Endometrium (tissue), 2 donors: ENCODE measurements around the gene CREBBP.
"Not testable (repeated sequence)": the region's sequence is repeated elsewhere in the genome, so short reads cannot be mapped to it uniquely, and the experiment has no call there.

ENCODE experiments used
- FAIRE-seq: peaks from 2 replicates; lab custom pipeline; 2012; peaks lifted over from hg19 to GRCh38; lab: Jason Lieb, UNC
- donor health status: control.
- donor health status: control.

Gene CREBBP

DNA sequence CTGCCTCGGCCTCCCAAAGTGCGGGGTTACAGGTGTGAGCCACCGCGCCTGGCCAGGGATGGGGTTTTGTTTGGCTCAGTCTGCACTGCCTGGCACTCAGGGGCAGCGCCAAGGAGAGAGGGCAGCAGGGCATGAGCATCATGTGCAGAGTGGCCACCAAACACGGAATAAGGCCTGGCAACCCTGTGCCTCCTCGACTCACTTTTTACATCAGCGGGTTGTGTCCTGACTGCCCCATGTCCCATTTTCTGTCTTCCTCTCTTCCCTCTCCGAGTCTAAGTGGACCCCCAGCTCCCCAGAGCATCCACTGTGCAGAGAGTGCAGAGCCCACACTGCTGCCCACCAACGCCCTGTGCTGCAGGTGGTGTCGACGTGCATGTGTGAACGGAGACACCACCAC is 145.0 kb downstream of the CREBBP start:
- FAIRE-seq, result no peak

DNA sequence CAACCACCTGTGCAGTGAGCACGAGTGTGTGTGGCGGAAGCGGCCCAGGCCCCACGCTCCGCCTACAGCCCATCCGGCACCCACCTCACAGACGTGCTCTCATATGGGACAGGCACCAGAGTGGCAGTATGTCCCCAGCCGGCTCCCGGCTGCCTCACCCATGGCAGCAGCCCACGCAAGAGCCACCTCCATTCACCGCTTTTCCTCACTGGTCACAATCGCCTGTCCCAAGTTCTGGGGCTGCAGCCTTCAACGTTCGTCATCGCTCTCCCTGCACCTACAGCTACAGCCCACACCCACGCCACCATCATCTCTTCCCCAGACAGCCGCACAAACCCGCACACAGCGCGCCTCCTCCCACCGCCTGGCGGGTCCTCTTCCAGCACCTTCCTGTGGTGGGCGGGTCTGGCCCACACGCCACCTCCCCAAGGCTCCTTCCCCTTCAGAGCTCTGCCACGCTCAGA is 145.7 kb downstream of the CREBBP start:
- FAIRE-seq, result no peak

DNA sequence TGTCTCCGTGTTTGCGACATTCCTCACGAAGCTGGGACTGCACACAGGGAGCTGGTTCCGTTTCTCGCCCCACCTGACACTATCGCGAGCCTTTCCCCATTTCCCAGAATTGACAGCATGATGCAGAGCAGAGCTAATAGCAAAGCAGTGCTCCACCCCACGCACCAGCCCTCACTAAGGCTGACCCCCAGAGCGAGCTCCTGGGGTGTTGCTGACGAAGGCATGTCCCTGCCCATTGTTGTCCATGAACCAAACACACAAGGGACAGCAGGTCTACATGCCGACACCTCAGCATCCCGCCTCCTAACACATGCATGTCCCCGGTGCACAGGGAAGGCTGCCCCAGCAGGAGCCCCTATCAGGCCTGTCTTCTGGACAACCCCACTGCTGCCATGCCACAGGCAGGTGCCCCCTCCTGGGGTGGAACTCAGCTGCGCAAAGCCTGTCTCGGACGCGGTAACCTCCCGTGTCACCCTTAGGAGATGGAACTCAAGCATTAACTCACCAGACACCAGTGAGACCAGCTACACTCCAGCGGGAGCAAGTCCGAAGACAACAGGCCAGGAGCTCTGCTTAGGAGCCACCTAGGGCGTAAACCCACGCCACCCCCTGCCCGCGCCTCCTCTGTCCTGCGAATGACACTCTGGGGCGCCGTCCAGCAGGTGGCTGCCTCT is 146.3 kb downstream of the CREBBP start:
- FAIRE-seq, result no peak

DNA sequence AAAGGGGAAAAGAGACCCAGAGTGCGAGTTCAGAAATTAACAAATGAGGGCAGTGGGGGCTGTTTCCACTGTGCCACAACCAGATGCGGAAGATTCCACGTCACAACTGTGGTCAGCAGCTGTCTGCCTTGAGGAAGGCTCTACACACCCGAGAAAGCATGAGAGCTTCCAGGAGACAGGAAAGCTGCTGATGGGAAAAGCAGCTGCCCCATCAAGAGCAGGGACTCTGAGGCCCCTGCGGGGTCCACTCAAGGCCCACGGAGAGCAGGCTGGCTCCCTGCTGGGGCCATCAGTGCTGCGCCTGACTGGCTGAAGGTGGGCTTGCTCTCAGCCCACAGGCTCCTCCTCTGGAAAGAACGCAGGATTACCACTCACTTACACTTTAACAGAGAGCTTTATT is 148.3 kb downstream of the CREBBP start:
- no peak for FAIRE-seq

DNA sequence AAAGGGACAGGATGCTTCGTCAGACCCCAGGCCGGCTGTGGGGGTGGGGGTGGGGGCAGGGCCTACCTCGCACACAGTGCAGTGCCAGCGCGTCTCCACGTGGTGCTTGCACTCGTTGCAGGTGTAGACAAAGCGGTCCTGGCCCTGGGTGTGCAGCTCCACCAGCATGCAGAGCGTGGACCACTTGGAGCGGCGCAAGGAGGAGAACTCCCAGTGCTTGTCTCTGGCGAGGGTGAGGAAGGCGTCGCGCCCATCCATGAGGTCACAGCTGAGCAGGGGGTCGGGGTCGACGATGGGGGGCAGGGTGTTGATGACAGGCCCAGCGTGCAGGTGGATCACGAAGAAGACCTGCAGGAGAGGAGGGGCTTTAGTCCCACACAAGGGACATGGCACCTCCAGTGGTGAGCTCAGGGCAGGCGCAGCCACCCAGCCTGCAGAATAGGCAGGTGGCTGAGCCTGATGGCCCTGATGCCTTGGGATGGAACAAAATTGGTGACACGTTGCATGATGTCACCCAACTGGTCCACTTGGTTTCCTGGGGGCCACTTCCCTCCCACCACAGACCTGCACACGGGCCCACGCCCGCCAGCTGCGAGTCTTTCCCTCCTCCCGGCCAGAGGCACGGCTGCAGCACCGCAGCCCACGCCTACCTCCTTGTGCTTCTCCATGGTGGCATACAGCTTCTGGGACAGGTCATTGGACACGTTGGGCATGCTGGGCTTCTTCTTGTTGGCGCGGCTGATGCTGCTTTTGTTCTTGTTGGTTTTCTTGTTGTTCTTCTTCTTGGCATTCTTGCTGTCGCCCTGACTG is 149.2 kb downstream of the CREBBP start:
- FAIRE-seq, result no peak

DNA sequence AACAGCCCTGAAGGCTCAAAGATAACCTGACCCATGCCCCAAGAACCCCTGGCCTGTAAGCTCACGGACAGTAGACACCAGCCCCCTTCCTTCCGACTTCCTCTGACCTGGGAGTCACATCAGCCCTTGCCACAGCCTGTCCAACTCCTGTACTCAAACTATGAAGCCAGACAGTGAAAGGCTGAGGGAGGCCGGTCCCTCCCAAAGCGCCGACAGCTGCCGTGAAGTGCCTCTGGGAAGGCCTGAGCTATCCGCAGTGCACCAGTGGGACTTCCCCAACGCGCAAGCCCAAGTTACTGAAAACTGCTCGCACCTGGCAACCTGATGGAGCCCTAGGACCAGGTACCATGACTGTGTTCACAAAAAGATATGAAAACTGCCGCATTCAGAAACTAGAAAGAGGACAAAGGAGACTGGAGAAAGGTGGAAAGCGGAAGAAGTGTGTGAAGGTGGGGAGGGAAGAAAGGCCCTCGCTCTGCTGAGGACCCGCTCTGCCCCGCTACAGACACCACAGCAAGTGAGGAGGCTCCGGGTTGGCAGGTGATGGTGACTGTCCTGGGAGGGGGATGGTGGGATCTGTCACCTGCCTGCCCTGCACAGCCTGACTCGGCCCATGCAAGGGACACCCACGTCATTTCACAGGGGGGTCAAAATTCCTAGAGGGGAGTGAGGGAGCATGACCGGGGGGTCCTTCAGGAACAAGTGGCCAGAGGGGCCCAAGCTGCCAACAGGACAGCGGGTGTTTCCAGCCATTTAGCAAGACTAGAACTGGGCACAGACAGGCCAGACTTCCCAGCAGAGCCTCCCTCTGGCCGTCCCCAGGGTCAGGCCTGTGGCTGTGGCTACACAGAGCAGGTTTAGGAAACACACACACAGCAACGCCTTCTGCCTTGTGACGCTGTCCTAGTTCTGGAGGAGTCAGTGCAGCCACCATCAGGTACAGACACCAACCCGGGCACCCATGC is 150.1 kb downstream of the CREBBP start:
- FAIRE-seq, result no peak

DNA sequence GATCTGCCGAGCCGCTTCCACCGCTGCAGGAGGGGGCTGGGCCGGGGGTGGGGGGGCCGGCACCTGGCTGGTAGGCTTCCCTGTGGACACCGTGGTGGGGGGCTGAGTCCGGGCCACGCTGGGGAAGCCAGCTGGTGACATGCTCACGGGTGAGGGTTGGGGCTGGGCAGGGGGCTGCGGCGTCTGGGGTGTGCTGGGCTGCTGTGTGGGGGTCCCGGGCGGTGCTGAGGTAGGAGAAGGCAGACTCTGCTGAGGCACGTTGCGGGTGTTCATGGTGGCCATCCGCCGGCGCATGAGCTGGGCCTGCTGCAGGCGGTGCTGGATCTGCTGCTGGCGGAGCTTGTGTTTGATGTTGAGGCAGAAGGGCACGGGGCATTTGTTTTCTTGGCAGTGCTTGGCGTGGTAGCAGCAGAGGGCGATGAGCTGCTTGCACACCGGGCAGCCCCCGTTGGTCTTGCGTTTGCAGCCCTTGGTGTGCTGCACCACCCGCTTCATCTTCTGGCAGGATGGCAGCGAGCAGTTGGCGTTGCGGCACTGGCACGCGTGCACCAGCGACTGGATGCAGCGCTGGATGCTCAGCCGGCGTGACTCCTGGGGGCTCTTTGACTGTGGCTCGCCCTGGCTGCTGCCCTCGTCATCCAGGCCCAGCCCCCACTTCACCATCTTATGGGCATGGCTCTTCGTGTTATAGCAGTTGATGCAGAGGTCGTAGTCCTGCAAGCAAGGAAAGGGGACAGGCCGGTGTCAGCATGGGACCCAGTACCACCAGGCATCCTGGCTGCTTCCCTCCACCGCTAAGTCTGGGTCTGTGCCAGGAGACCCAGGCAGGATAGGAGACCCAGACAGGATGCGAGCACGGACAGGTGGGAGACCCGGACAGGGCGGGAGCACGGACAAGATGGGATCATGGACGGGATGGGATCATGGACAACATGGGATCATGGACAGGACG is 151.1 kb downstream of the CREBBP start:
- FAIRE-seq, result no peak

DNA sequence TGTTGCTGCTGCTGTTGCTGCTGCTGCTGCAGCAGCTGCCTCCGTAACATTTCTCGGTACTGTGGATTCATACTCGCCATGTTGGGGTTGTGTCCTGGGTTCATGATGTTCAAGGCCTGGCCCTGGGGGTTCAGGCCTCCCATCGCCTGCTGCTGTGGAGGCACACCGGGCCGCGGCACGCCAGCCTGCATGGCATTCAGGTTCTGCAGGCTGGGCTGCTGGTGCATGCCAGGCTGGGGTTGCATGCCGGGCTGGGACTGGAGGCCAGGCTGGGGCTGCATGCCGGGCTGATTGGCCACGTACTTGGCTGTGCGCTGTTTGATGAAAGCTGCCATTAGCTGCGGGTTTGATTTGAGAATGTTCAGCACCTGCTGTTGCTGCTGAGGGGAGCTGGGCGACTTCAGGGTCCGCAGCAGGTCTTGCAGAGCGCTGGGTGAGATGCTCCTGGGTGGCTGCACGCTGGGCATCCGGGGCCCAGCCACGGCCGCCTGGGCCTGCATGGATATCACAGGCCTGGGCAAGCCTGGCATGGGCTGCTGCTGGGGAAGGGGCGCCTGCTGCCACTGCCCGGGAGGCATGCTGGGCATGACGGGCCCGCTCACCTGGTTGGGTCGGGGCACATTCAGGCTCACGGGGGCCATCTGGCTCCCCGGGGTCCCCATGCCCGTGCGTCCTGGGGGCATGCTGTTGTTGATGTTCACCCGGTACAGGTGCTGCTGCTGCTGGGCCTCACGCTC is 151.9 kb downstream of the CREBBP start:
- FAIRE-seq, result no peak

DNA sequence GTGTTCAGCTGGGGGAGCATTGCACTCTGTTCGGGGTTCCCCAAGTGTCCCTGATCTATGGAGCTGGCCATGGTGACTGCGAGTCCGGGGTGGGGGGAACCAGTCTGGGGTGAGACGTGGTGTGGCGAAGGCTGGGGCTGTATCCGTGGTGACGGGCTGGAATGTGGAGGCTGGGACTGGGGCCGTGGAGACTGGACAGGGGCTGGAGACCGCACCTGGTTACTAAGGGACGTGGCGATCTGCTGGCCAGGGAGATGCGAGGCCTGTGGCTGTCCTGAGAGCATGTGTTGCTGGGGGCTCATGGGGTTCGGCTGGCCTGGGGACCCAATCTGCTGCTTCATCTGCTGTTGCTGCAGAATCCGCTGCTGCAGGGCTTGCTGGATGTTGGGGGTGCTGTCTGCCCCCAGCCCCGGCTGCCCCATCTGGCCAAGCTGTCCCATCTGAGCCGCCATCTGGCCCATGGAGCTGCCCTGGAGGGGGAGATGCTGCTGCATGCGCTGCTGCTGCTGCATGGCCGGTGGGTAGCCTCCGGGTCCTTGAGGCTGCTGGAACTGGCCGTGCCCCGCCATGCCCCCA is 152.6 kb downstream of the CREBBP start:
- no peak for FAIRE-seq

DNA sequence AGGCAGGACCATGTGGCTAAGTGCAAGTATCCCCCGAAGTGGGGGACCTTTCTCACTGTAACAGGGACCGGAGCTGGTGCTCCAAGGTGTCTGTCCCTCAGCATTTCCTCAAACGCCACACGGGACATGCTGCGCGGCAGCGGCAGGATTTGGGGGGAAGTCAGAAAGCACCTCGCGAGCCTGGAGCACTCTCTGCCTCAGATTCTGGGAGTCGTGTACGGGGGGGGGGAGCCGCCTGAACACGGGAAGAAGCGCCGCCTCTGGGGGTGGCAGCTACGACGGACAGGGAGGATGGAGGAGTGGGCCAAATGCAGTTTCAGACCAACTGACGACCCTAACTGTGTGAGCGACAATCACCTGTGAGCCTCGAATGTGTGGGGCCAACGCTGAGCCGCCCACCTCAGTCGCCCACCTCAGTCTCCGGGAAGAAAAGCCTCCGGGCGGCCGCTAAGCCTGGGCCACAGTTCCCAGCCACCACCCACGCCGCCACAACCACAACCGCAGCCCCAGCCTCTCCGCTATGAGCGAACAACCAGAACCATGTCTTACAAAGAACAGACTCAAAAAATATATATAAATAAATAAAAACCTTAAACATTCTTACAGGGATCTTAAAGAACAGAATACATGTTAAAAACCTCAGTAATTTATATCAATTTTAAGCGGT is 154.4 kb downstream of the CREBBP start:
- no peak for FAIRE-seq

DNA sequence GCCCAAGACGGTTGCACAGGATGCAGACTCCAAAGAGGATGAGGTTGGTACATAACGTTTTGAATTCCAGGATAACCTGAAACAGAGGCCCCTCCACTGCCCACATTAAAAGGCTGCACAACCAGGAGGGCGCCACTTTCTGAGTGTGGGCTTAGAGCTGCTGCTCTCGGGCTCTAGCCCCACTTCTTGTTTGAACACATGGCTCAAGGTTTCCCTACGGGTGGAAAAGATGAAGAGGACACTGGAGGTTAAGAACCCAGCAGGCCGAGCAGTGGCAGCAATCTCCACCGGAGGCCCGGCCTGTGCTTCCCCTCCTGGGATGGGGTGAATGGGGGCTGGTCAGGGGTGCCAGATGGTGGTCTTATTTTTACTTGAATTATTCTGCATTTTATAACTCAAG is 155.2 kb downstream of the CREBBP start:
- no peak for FAIRE-seq

DNA sequence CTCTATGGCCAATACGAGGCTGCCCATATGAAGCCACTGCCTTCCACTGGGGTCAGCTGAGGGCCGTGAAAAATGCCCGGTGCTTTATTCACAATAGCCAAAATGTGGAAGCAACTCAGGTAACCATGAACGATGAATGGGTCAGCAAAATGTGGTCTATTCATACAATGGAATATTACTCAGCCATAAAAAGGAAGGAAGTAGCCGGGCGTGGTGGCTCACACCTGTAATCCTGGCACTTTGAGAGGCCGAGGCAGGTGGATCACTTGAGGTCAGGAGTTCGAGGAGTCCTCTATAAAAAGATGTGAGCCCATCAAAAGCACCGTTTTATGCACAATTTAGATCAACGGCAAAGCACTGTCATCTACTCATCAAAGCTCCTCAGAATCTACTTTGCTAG is 158.0 kb downstream of the CREBBP start:
- FAIRE-seq, result no peak

DNA sequence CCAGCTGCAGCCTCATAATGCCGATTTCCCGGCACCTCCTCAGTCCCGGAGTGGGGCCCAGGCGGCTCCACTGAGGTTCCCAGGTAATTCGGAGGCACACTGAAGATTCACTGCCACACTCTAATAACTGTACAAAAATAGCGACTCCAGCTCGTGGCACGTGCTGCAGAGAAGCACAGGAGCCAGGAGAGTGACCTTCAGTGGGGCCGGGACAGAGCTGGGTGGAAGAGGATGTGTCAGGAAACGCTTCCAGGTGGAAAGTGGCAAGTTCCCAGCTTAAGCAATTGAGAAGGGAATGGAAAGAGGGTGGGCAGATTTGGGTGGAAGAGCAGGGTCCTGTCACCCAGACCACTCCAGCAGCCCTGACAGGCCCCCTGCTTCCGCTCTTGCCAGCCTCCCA is 160.1 kb downstream of the CREBBP start:
- FAIRE-seq, result no peak

DNA sequence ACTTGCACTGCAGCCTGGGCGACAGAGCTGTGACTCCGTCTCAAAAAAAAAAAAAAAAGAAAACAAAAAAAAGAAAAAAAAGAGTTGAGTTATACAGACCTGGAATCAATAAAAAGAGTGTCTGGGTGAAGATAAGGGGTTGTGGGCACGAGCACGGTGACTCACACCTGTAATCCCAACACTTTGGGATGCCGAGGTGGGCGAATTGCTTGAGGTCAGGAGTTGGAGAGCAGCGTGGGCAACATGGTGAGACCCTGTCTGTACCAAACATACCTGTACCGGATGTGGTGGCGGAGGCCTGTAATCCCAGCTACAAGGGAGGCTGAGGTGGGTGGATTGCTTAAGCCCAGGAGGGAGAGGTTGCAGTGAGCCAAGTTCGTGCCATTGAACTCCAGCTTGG is 161.9 kb downstream of the CREBBP start:
- no peak for FAIRE-seq

DNA sequence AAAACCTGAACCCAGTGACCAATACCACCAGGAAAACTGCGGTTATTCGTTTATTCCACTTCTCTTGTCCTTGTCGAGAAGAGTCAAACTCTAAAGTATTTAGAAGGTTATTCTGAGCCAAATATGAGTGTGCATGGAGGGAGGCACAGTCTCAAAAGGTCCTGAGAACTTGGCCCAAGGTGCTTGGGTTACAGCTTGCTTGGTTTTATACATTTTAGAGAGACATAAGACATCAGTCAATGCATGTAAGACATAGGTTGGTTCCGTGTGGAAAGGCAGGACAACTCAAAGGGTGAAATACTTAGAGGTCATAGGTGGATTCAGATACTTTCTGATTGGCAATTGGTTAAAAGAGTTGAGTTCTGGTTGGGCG is 162.5 kb downstream of the CREBBP start:
- no peak for FAIRE-seq

DNA sequence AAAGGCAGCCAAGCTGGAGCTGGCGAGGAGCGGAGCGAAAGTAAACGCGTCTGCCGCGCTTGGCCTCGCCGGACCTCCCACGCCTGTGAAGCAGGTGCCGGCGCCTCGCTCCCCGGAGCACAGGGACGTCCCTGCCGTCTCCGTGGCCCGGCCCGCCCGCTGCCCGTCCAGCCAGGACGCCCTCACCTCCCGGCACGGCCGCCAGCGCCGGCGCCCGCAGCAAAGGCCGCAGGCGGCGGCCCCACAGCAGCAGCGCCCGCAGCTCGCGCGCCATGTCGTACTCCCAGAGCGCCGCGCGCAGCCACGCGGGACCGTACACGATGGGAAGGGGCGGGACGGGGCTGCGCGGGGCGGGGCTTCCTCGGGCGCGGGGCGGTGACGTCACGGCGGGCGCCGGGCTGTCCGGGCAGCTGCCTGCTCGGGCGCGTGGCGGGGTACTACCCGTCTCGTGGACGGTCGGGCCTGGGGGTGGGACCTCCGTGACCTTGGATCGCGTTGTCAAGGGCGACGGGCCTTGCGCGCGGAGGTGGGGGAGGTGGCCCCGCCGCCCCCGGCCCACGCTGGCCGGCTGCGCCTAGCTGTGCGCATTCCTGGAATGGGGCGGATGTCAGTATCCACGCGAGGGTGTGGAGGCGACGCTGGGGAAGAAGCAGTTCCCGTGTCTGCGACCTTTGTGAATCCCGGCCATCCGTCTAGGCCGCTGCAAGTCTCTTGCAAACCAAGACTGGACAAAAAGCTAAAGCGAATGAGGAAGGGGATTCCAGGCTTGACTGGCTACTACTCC is 163.1 kb downstream of the CREBBP start, which contains the start of gene TRAP1:
TRAP1 (minus strand) TSS at position 290 of the 784 bp plus-strand sequence; CDS start at position 274, 16 bp downstream.
- no peak for FAIRE-seq

DNA sequence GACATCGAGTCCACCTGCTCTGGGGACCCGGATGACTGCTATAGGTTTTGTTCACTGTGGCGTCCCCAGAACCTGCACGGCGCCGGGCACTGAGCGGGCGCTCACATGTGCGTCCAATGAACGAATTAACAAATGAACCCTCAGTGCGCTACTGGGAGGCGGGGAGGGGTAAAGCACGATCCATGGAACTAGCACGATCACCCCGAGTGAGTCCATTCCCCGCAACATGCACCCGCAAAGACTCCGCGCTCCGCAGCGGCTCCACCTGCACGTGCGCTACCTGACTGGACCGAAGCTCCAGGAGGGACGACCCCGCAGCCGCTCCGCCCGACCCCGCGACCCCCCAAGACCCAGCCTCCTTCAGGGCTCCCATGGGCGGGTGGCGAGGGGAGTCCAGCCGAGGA is 163.7 kb downstream of the CREBBP start:
- FAIRE-seq, result no peak

DNA sequence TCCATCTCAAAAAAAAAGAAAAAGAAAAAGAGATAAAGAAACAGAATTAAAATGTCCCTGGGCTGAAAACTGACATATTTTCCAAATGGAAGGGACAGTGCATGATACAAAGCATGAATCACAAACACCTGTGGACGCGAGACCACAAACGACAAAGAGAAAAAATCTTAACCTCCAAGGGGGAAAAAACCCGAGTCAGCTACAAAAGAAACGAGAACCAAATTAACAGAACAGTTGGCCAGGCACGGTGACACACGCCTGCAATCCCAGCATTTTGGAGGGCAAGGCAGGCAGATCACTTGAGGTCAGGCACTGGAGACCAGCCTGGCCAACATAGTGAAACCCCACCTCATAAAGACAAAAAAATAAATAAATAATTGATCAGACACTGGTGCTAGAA is 165.1 kb downstream of the CREBBP start:
- no peak for FAIRE-seq

DNA sequence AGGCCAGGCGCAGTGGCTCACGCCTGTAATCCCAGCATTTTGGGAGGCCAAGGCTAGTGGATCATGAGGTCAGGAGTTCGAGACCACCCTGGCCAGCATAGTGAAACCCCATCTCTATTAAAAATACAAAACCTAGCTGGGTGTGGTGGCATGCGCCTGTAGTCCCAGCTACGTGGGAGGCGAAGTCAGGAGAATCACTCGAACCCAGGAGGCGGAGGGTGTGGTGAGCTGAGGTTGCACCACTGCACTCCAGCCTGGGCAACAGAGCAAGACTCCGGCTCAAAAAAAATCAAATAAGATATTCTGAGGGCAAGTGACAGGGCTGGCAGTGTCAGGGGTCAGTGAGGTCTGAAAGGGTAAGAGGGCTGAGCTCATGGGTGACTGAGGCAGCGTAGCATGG is 166.1 kb downstream of the CREBBP start:
- not testable (repeated sequence) for FAIRE-seq
